GM12878 (cell line): Measurements from ENCODE around the gene TOB1. TPM values are rescaled to one million over a fixed set of nuclear protein-coding genes. Genes with fewer than 3 reads are reported as not detected.
A peak's percentile ranks its signal among the peaks of the same experiment; 100 is the strongest.

Experiments used
- BCL11A ChIP-seq: IDR thresholded peaks from 2 replicates; pipeline ENCODE4 v1.6.1; 2011; ENCODE audit warnings: low read depth, low read length
- CHD4 ChIP-seq: fragments of 200-600 bp; sonication (generic); IDR thresholded peaks from 2 replicates; pipeline ENCODE4 v1.6.1; 2016; ENCODE audit warnings: mild to moderate bottlenecking
- CREM ChIP-seq: IDR thresholded peaks from 2 replicates; pipeline ENCODE4 v1.6.1; 2014; ENCODE audit warnings: antibody characterized with exemption, low read depth
- DPF2 ChIP-seq: fragments of 450-650 bp; IDR thresholded peaks from 2 replicates; pipeline ENCODE4 v1.6.1; 2017; ENCODE audit warnings: mild to moderate bottlenecking
- EZH2 ChIP-seq: IDR thresholded peaks from 2 replicates; pipeline ENCODE4 v1.6.1; 2012; ENCODE audit warnings: low read depth, mild to moderate bottlenecking, control low read depth, inconsistent platforms, low read length, borderline replicate concordance; ENCODE audit not compliant: control insufficient read depth
- HDAC2 ChIP-seq: fragments of 200-600 bp; sonication (generic); IDR thresholded peaks from 2 replicates; pipeline ENCODE4 v1.6.1; 2017
- HDAC6 ChIP-seq: fragments of 200-600 bp; sonication (generic); IDR thresholded peaks from one replicate; pipeline ENCODE4 v1.8.0; 2017; ENCODE audit warnings: antibody characterized with exemption; ENCODE audit not compliant: unreplicated experiment
- IKZF1 ChIP-seq: fragments of 450-650 bp; conservative IDR thresholded peaks from 2 replicates; pipeline ENCODE4 v1.6.1; 2017; ENCODE audit warnings: antibody characterized with exemption, mild to moderate bottlenecking
- JUND ChIP-seq: IDR thresholded peaks from 2 replicates; pipeline ENCODE4 v1.6.1; 2012; ENCODE audit warnings: low read depth, mild to moderate bottlenecking, low read length, improper control_type of control experiment, moderate library complexity
- MXI1 ChIP-seq: fragments of 150-350 bp; IDR thresholded peaks from 2 replicates; pipeline ENCODE4 v1.6.1; 2011; ENCODE audit warnings: low read depth, mild to moderate bottlenecking, inconsistent platforms, low read length, improper control_type of control experiment
- NFYA ChIP-seq: IDR thresholded peaks from 2 replicates; pipeline ENCODE4 v1.6.1; 2011; ENCODE audit warnings: low read depth, mild to moderate bottlenecking, low read length, improper control_type of control experiment, borderline replicate concordance
- POLR2AphosphoS2 ChIP-seq: IDR thresholded peaks from 2 replicates; pipeline ENCODE4 v1.6.1; 2011; ENCODE audit warnings: low read depth, mild to moderate bottlenecking, low read length, improper control_type of control experiment, moderate library complexity
- RAD51 ChIP-seq: fragments of 450-650 bp; IDR thresholded peaks from 2 replicates; pipeline ENCODE4 v1.6.1; 2016; ENCODE audit warnings: moderate library complexity, mild to moderate bottlenecking, inconsistent platforms
- RB1 ChIP-seq: fragments of 450-650 bp; formaldehyde crosslinking; IDR thresholded peaks from 2 replicates; pipeline ENCODE4 v1.6.1; 2017; ENCODE audit warnings: mild to moderate bottlenecking, borderline replicate concordance
- SIN3A ChIP-seq: IDR thresholded peaks from 2 replicates; pipeline ENCODE4 v1.6.1; 2012; ENCODE audit warnings: low read depth, low read length, improper control_type of control experiment
- SMC3 ChIP-seq: IDR thresholded peaks from 2 replicates; pipeline ENCODE4 v1.6.1; 2011; ENCODE audit warnings: low read length, improper control_type of control experiment, borderline replicate concordance
- SUZ12 ChIP-seq: fragments of 200-600 bp; sonication (generic); IDR thresholded peaks from one replicate; pipeline ENCODE4 v1.6.1; 2018; ENCODE audit warnings: antibody characterized with exemption, mild to moderate bottlenecking; ENCODE audit not compliant: unreplicated experiment
- TCF3 ChIP-seq: IDR thresholded peaks from 2 replicates; pipeline ENCODE4 v1.6.1; 2012; ENCODE audit warnings: low read depth, mild to moderate bottlenecking, low read length, borderline replicate concordance; ENCODE audit not compliant: insufficient read depth
- ZNF24 ChIP-seq: fragments of 450-650 bp; IDR thresholded peaks from 2 replicates; pipeline ENCODE4 v1.6.1; 2017; ENCODE audit warnings: antibody characterized with exemption, mild to moderate bottlenecking
- polyA plus RNA-seq, 11 experiments: library from polyadenylated mRNA; depleted of rRNA in 4 of 11; unstranded in 6 of 11; stranded (reverse) in 5 of 11; fragments of >200 nt; fragmentation: Nextera tagmentation in 4 of 11; fragmentation: Illumina TruSeq in 1 of 11; extraction: Ambion mirVana in 4 of 11; extraction: Trizol in 1 of 11; gene quantifications; 1 replicate in 1 of 11; 2 replicates in 10 of 11; pipeline versions ENCODE4 v1.2.1 to v1.2.3, GENCODE V29; 2011 to 2016; ENCODE audit warnings: inconsistent platforms in 2 of 11, missing spikeins in 2 of 11, low read depth in 1 of 11
- total RNA-seq, 4 experiments: library from RNA; depleted of rRNA in 3 of 4; stranded (reverse); fragments of >200 nt in 3 of 4; fragmentation: Illumina TruSeq in 1 of 4; extraction: Trizol in 1 of 4; gene quantifications; 2 replicates each; pipeline versions ENCODE4 v1.2.1 to v1.2.3, GENCODE V29; 2013 to 2021
- TF ChIP-seq, protein P1 (sequence below): fragments of 450-650 bp; formaldehyde crosslinking; IDR thresholded peaks from 2 replicates; pipeline ENCODE4 v1.4.0; 2020; ENCODE audit warnings: mild to moderate bottlenecking, moderate library complexity
- TF ChIP-seq, protein P2 (sequence below): fragments of 450-650 bp; formaldehyde crosslinking; IDR thresholded peaks from 2 replicates; pipeline ENCODE4 v1.5.0; 2022; ENCODE audit warnings: mild to moderate bottlenecking, missing genetic modification characterization
- TF ChIP-seq, protein P3 (sequence below): fragments of 150-350 bp; IDR thresholded peaks from 2 replicates; pipeline ENCODE4 v1.6.1; 2014; ENCODE audit warnings: mild to moderate bottlenecking, low read depth, low read length

Gene TOB1
- total and polyA plus RNA-seq, 10 of the 15 experiments (the other 5 are each of a cell fraction or from before 2014, with no cell fraction given): 5.0 to 32.4 (median 13.7) TPM

DNA sequence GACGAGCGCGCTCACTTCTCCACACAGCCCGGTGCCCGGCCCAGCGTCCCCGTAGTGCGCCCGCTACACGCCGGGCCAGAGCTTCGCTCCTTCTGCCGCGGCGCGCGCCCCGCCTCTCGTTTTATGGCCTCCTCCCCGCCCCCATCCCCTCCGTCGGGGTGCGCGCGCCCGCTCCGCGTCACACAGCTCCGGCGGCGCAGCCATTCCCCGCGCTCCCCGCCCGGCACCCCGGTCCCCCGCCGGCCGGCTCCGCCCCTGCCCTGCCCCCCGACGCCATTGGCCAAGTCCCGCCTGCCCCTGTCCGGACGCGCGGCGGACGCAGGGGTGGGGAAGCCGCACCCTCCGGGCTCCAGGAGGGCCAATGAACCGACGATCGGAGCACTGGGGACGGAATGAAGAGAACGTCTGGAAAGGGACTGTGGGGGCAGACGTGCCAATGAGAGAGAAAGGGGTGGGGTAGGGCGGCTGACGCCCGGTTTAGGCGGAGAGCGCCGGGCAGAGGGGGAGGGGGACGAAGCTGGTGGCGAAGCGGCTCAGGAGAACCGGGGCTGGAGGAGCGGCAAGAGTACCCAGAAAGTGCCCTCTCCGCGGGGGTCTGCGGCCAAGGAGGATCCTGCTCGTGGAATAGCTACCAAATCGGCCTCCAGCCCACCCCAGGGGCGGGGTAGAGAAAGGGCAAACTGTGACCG, at the start of gene TOB1 (continued):
- TF ChIP-seq RAD51: no peak
- peak; percentile 88 for TF ChIP-seq HDAC6
- TF ChIP-seq BCL11A: peak; percentile 31; the same call in 1 of the 2 replicates
- no peak for TF ChIP-seq JUND
- TF ChIP-seq RB1: peak; percentile 40; the same call in 1 of the 2 replicates
- TF ChIP-seq EZH2: no peak
- peak; percentile 83 for TF ChIP-seq CREM
- no peak for TF ChIP-seq NFYA
- TF ChIP-seq, protein P1, sequence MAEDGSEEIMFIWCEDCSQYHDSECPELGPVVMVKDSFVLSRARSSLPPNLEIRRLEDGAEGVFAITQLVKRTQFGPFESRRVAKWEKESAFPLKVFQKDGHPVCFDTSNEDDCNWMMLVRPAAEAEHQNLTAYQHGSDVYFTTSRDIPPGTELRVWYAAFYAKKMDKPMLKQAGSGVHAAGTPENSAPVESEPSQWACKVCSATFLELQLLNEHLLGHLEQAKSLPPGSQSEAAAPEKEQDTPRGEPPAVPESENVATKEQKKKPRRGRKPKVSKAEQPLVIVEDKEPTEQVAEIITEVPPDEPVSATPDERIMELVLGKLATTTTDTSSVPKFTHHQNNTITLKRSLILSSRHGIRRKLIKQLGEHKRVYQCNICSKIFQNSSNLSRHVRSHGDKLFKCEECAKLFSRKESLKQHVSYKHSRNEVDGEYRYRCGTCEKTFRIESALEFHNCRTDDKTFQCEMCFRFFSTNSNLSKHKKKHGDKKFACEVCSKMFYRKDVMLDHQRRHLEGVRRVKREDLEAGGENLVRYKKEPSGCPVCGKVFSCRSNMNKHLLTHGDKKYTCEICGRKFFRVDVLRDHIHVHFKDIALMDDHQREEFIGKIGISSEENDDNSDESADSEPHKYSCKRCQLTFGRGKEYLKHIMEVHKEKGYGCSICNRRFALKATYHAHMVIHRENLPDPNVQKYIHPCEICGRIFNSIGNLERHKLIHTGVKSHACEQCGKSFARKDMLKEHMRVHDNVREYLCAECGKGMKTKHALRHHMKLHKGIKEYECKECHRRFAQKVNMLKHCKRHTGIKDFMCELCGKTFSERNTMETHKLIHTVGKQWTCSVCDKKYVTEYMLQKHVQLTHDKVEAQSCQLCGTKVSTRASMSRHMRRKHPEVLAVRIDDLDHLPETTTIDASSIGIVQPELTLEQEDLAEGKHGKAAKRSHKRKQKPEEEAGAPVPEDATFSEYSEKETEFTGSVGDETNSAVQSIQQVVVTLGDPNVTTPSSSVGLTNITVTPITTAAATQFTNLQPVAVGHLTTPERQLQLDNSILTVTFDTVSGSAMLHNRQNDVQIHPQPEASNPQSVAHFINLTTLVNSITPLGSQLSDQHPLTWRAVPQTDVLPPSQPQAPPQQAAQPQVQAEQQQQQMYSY (CRISPR knock-in tag): no peak
- TF ChIP-seq, protein P2, sequence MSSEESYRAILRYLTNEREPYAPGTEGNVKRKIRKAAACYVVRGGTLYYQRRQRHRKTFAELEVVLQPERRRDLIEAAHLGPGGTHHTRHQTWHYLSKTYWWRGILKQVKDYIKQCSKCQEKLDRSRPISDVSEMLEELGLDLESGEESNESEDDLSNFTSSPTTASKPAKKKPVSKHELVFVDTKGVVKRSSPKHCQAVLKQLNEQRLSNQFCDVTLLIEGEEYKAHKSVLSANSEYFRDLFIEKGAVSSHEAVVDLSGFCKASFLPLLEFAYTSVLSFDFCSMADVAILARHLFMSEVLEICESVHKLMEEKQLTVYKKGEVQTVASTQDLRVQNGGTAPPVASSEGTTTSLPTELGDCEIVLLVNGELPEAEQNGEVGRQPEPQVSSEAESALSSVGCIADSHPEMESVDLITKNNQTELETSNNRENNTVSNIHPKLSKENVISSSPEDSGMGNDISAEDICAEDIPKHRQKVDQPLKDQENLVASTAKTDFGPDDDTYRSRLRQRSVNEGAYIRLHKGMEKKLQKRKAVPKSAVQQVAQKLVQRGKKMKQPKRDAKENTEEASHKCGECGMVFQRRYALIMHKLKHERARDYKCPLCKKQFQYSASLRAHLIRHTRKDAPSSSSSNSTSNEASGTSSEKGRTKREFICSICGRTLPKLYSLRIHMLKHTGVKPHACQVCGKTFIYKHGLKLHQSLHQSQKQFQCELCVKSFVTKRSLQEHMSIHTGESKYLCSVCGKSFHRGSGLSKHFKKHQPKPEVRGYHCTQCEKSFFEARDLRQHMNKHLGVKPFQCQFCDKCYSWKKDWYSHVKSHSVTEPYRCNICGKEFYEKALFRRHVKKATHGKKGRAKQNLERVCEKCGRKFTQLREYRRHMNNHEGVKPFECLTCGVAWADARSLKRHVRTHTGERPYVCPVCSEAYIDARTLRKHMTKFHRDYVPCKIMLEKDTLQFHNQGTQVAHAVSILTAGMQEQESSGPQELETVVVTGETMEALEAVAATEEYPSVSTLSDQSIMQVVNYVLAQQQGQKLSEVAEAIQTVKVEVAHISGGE: no peak
- TF ChIP-seq HDAC2: no peak
- TF ChIP-seq MXI1: peak; percentile 73
- no peak for TF ChIP-seq SMC3
- TF ChIP-seq, protein P3, sequence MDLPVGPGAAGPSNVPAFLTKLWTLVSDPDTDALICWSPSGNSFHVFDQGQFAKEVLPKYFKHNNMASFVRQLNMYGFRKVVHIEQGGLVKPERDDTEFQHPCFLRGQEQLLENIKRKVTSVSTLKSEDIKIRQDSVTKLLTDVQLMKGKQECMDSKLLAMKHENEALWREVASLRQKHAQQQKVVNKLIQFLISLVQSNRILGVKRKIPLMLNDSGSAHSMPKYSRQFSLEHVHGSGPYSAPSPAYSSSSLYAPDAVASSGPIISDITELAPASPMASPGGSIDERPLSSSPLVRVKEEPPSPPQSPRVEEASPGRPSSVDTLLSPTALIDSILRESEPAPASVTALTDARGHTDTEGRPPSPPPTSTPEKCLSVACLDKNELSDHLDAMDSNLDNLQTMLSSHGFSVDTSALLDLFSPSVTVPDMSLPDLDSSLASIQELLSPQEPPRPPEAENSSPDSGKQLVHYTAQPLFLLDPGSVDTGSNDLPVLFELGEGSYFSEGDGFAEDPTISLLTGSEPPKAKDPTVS: no peak
- peak; percentile 97 for TF ChIP-seq TCF3
- peak; percentile 64 for TF ChIP-seq IKZF1
- TF ChIP-seq SUZ12: no peak
- TF ChIP-seq DPF2: 0 out of 2 replicates have a peak, but pooled peaks have one; percentile 11
- peak; percentile 72 for TF ChIP-seq SIN3A
- peak; percentile 99 for TF ChIP-seq POLR2AphosphoS2
- TF ChIP-seq ZNF24: peak; percentile 5; the same call in 1 of the 2 replicates
- no peak for TF ChIP-seq CHD4
